ENCODE results near the gene TEX29.

The TEX29 gene

GRCh38 chr13:111336666-111337065, 16.2 kb downstream of the TEX29 start:
- TF ChIP-seq, protein P1, sequence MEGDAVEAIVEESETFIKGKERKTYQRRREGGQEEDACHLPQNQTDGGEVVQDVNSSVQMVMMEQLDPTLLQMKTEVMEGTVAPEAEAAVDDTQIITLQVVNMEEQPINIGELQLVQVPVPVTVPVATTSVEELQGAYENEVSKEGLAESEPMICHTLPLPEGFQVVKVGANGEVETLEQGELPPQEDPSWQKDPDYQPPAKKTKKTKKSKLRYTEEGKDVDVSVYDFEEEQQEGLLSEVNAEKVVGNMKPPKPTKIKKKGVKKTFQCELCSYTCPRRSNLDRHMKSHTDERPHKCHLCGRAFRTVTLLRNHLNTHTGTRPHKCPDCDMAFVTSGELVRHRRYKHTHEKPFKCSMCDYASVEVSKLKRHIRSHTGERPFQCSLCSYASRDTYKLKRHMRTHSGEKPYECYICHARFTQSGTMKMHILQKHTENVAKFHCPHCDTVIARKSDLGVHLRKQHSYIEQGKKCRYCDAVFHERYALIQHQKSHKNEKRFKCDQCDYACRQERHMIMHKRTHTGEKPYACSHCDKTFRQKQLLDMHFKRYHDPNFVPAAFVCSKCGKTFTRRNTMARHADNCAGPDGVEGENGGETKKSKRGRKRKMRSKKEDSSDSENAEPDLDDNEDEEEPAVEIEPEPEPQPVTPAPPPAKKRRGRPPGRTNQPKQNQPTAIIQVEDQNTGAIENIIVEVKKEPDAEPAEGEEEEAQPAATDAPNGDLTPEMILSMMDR (IDR thresholded peaks at IDR 0.05; ENCODE audit: low read depth, low read length), result no peak
- Histone ChIP-seq H3K27me3 (ENCODE audit: insufficient read depth, low read depth, severe bottlenecking) (peaks cover 84% of the 10 kb centered on the region), H3K27ac (no peak overlapping the region), H3K9me3 (ENCODE audit: severe bottlenecking) (peaks cover 4% of the 10 kb centered on the region), H3K4me3 (ENCODE audit: low read depth, low read length) (no peak overlapping the region), H3K36me3 (no peaks in the 10 kb centered on the region)
- DNase-seq, result no peak

GRCh38 chr13:111337206-111337605, 16.8 kb downstream of the TEX29 start:
- no peak overlapping the region for H3K27ac ChIP-seq
- TF ChIP-seq, protein P1 (IDR thresholded peaks at IDR 0.05; ENCODE audit: low read depth, low read length), result no peak
- no peak overlapping the region for H3K4me3 ChIP-seq (ENCODE audit: low read depth, low read length)
- H3K9me3 ChIP-seq (ENCODE audit: severe bottlenecking), result peaks cover 8% of the 10 kb centered on the region
- no peak for DNase-seq
- H3K36me3 ChIP-seq, result no peaks in the 10 kb centered on the region
- peaks cover 84% of the 10 kb centered on the region for H3K27me3 ChIP-seq (ENCODE audit: insufficient read depth, low read depth, severe bottlenecking)

GRCh38 chr13:111337741-111338140, 17.3 kb downstream of the TEX29 start:
- Histone ChIP-seq H3K27me3 (ENCODE audit: insufficient read depth, low read depth, severe bottlenecking) (peaks cover 84% of the 10 kb centered on the region), H3K36me3 (no peaks in the 10 kb centered on the region), H3K4me3 (ENCODE audit: low read depth, low read length) (no peak overlapping the region), H3K27ac (no peak overlapping the region), H3K9me3 (ENCODE audit: severe bottlenecking) (peaks cover 11% of the 10 kb centered on the region)
- TF ChIP-seq, protein P1 (IDR thresholded peaks at IDR 0.05; ENCODE audit: low read depth, low read length), result no peak
- no peak for DNase-seq

DNA sequence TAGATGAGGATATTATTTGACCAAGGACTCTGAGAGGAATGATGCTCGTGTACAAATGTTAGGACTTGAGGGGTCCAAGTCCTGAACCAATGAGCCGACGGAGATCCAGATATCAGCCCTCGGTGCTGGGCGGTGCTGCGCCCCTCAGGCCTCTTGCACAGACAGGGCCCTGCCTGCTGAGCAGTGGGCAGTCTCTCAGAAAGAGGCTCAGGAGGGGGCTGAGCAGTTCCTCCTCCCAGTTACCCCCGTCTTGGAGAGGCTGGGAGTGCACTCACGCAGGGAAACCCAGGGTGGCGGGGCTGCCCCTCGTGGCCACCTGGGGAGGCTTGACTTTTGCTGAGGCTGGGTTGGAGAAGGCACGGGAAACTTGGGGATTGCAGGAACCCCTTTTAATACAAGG, 18.4 kb downstream of the TEX29 start:
- TF ChIP-seq, protein P1 (IDR thresholded peaks at IDR 0.05; ENCODE audit: low read depth, low read length), result no peak
- Histone ChIP-seq H3K9me3 (ENCODE audit: severe bottlenecking) (peaks cover 12% of the 10 kb centered on the region), H3K4me3 (ENCODE audit: low read depth, low read length) (no peak overlapping the region), H3K36me3 (no peaks in the 10 kb centered on the region), H3K27ac (no peak overlapping the region), H3K27me3 (ENCODE audit: insufficient read depth, low read depth, severe bottlenecking) (peaks cover 84% of the 10 kb centered on the region)
- DNase-seq, result no peak

GRCh38 chr13:111339366-111340143, 19.1 kb downstream of the TEX29 start:
- TF ChIP-seq, protein P1 (IDR thresholded peaks at IDR 0.05; ENCODE audit: low read depth, low read length), result no peak
- peaks cover 12% of the 10 kb centered on the region for H3K9me3 ChIP-seq (ENCODE audit: severe bottlenecking)
- no peaks in the 10 kb centered on the region for H3K36me3 ChIP-seq
- peaks cover 84% of the 10 kb centered on the region for H3K27me3 ChIP-seq (ENCODE audit: insufficient read depth, low read depth, severe bottlenecking)
- no peak for DNase-seq
- H3K27ac ChIP-seq, result no peak overlapping the region
- no peak overlapping the region for H3K4me3 ChIP-seq (ENCODE audit: low read depth, low read length)

GRCh38 chr13:111341886-111342285, 21.4 kb downstream of the TEX29 start:
- DNase-seq, result no peak
- Histone ChIP-seq H3K27ac (no peak overlapping the region), H3K9me3 (ENCODE audit: severe bottlenecking) (peaks cover 16% of the 10 kb centered on the region), H3K27me3 (ENCODE audit: insufficient read depth, low read depth, severe bottlenecking) (peaks cover 84% of the 10 kb centered on the region), H3K36me3 (no peaks in the 10 kb centered on the region), H3K4me3 (ENCODE audit: low read depth, low read length) (no peak overlapping the region)
- TF ChIP-seq, protein P1 (IDR thresholded peaks at IDR 0.05; ENCODE audit: low read depth, low read length), result no peak
